Lower leg skin (tissue), 4 donors: Measurements from ENCODE around the gene RTL3. TPM values are rescaled to one million over a fixed set of nuclear protein-coding genes. Genes with fewer than 3 reads are reported as not detected.

Experiments used
- DNase-seq, 2 donors: peaks; one replicate each; pipeline ENCODE4 v3.0.0-alpha.2; 2019; ENCODE audit warnings: low spot score in 2 of 2
- H3K4me3 ChIP-seq: fragments of 200-600 bp; sonication (generic); 2 replicates; pipeline ENCODE4 v1.5.1; 2017; ENCODE audit warnings: mild to moderate bottlenecking, low read depth; ENCODE audit not compliant: poor library complexity, severe bottlenecking
- POLR2A ChIP-seq, 2 donors: fragments of 450-650 bp; IDR thresholded peaks; one replicate each; pipeline ENCODE4 v1.6.1; 2016 to 2017; ENCODE audit warnings: antibody characterized with exemption in 2 of 2, mild to moderate bottlenecking in 1 of 2, moderate library complexity in 1 of 2
- whole genome bisulfite sequencing, 2 donors: methylation state at CpG; one replicate each; pipeline ENCODE4 v1.1.5; 2018; 5-methylcytosine and 5-hydroxymethylcytosine counted together
- intact Hi-C: fragments of 100-400 bp; cut with DNase I; formaldehyde crosslinking; loops from one replicate; pipeline ENCODE4 v1.15.0; 2023; ENCODE audit warnings: low total_unique reads
- total RNA-seq, 4 donors: library from RNA; depleted of rRNA; stranded (reverse); fragments of >200 nt; gene quantifications; one replicate each; pipeline ENCODE4 v1.1.0, GENCODE V29; 2016
- TF ChIP-seq, protein P1 (sequence below), 3 donors: fragments of 450-650 bp; IDR thresholded peaks; one replicate each; pipeline ENCODE4 v1.5.1; 2016; ENCODE audit warnings: antibody characterized with exemption in 3 of 3, mild to moderate bottlenecking in 3 of 3, moderate library complexity in 2 of 3

RTL3 gene, protein sequence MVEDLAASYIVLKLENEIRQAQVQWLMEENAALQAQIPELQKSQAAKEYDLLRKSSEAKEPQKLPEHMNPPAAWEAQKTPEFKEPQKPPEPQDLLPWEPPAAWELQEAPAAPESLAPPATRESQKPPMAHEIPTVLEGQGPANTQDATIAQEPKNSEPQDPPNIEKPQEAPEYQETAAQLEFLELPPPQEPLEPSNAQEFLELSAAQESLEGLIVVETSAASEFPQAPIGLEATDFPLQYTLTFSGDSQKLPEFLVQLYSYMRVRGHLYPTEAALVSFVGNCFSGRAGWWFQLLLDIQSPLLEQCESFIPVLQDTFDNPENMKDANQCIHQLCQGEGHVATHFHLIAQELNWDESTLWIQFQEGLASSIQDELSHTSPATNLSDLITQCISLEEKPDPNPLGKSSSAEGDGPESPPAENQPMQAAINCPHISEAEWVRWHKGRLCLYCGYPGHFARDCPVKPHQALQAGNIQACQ
- under 1 TPM in 2 of 4 donors, not detected in 2; 0.10 to 0.49 TPM for total RNA-seq

DNA sequence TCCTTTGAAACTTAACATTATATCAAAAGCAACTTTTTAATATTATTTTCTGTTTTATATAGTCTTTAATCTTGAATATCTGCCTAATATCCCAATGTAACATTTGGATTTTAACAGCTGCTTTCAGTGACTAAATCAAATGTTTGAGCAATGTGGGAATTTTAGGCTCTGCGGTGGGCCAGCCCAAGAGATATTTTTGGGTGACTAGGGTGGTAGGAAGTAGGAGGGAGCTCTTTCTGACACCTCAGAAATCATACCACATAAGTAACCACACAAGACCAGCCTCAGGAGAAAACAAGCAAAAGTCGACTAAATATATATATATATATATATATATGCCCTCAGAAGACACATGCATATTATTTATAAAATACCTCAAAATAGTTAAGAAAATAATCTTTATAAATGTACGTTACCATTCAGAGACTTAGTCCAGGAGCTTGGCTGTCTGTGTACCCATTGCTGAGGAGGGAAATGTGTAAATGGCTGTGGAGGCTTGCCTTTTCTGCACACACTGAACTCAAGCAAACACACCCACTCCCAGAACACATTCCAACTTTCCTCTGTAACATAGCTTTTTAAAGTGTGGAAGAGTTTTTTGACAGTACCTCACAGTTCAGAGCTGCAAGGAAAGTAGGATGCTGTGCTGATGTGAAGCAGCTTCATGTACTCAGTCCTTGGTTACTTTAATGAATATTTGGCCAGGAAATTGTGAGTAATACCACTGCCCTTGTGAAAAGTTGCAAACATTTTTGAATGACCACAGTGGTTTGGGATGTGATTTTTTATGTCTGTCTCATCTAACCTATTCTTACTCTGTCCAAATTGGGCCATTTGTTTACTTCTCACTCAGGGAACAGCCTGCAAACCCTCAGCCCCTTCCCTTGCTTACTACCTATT lies at the start of gene RTL3:
TSS of gene RTL3 (minus strand) at position 484 of the 900 bp plus-strand sequence. CDS start 908 bp downstream, outside the sequence.
- no peak within 1 kb of the TSS for H3K4me3 ChIP-seq
- TF ChIP-seq, protein P1, sequence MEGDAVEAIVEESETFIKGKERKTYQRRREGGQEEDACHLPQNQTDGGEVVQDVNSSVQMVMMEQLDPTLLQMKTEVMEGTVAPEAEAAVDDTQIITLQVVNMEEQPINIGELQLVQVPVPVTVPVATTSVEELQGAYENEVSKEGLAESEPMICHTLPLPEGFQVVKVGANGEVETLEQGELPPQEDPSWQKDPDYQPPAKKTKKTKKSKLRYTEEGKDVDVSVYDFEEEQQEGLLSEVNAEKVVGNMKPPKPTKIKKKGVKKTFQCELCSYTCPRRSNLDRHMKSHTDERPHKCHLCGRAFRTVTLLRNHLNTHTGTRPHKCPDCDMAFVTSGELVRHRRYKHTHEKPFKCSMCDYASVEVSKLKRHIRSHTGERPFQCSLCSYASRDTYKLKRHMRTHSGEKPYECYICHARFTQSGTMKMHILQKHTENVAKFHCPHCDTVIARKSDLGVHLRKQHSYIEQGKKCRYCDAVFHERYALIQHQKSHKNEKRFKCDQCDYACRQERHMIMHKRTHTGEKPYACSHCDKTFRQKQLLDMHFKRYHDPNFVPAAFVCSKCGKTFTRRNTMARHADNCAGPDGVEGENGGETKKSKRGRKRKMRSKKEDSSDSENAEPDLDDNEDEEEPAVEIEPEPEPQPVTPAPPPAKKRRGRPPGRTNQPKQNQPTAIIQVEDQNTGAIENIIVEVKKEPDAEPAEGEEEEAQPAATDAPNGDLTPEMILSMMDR (IDR thresholded peaks at IDR 0.05): no peak
- no peak for TF ChIP-seq POLR2A (IDR thresholded peaks at IDR 0.05)
- intact Hi-C loops: no loop called here
- DNase-seq: no peak
- 59 to 60% methylated on average over 3 of the region's 3 CpGs for WGBS, 2 donors

GRCh38 chrX:78708816-78709215 lies 49.7 kb upstream of the RTL3 start:
- H3K4me3 ChIP-seq: no peak overlapping the region
- TF ChIP-seq, protein P1 (IDR thresholded peaks at IDR 0.05): no peak
- TF ChIP-seq POLR2A (IDR thresholded peaks at IDR 0.05): no peak
- DNase-seq: peak in 1 of 2 donors; percentile 17
- intact Hi-C loops: no loop called here
- 19 to 22% methylated on average over 2 of the region's 2 CpGs for WGBS, 2 donors

DNA sequence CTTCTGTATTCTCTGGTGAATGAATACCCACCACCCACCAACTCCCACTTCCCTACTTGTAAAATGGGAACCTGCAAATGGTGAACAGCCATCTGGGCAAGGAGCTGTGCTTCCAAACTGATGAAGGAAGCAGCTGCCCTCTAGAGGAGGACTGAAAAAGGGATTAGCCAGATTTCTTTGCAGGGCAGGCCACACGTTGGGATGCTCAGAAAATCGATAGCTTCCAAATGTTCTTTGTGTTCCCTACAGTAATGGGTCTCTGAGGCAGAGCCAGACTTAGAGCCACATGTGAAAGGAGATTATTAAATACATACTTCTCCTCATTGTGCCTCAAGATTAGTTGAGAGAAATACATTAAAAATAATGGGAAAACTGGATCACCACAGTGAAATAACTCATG lies 49.1 kb upstream of the RTL3 start:
- no peak for DNase-seq
- intact Hi-C loops: no loop called here
- no peak overlapping the region for H3K4me3 ChIP-seq
- WGBS, 2 donors: 22% methylated on average over 2 of the region's 2 CpGs
- TF ChIP-seq POLR2A (IDR thresholded peaks at IDR 0.05): no peak

GRCh38 chrX:78706071-78706470 lies 46.9 kb upstream of the RTL3 start:
- TF ChIP-seq, protein P1 (IDR thresholded peaks at IDR 0.05): no peak
- no peak for TF ChIP-seq POLR2A (IDR thresholded peaks at IDR 0.05)
- no peak for DNase-seq
- H3K4me3 ChIP-seq: no peak overlapping the region
- 18 to 55% methylated on average over 2 of the region's 2 CpGs for WGBS, 2 donors
- intact Hi-C loops: no loop called here

DNA sequence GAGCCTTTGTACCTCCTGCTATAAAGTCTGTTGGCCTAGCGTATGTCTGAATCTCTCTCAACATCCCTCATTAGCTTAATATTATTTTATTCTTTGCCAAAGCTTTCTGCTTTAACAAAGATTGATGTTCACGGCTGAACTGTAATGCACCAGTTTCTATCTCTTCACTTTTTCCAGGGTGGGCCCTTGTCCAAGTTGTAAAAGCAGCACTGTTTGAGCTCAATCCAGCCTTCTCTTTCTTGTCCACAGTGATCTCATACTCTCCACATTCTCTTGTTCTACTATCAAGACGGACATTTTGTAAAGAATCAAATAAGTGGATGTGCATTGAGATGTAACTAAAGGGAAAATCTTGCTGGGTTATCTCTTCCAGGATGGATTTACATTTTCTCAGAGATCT lies 34.4 kb upstream of the RTL3 start:
- no peak for DNase-seq
- intact Hi-C loops: no loop called here
- no peak for TF ChIP-seq POLR2A (IDR thresholded peaks at IDR 0.05)
- TF ChIP-seq, protein P1 (IDR thresholded peaks at IDR 0.05): no peak
- 46 to 51% methylated on average over 3 of the region's 3 CpGs for WGBS, 2 donors
- no peak overlapping the region for H3K4me3 ChIP-seq

- H3K4me3 ChIP-seq: no peak overlapping the region
- no peak for TF ChIP-seq POLR2A (IDR thresholded peaks at IDR 0.05)
- TF ChIP-seq, protein P1 (IDR thresholded peaks at IDR 0.05): no peak
- DNase-seq: no peak
- WGBS, 2 donors: 52 to 66% methylated on average over 3 of the region's 3 CpGs
- intact Hi-C loops: no loop called here
Observed at GRCh38 chrX:78693012-78693411, 33.9 kb upstream of the RTL3 start.
